Measurements from ENCODE around the gene BRF1.
"Not testable (repeated sequence)": the region's sequence is repeated elsewhere in the genome, so short reads cannot be mapped to it uniquely, and the experiment has no call there.

Gene BRF1

DNA sequence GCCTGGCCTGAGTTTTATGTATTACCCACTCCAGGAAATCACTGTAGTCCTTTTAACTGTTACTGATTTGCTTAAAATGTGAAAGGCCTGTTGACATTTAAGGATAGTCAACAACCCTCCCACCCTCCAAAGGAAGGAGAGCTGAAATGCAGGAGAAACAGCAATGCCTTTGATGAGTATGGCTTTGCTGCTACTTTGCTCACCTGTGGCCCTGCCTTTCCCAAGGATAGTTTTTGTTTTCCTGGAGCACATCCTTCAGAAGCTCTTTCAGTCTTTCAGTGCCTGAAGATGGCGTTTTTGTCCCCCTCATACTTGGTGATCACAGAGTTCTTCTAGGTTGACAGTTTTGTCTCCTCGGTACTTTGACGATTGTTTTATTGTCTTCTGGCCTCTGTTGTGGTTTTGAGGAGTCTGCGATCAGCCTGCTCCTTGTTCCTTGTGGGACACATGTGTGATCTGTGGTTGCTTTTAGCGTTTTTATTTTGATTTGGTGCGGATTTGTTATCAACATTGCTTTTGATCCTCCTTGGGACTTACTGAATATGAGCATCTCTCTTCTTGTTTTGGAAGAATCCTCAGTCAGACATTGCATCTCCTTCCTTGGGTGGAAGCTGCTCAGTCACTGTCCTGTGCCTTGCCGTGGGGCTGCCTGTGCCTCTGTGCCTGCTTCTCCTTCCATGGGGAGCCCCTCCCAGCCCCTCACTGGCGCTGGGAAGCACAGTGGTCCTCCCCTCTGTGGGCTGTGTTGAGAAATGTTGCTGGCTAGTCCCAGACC, 31.0 kb upstream of the BRF1 start:
- DNase-seq: no peak

DNA sequence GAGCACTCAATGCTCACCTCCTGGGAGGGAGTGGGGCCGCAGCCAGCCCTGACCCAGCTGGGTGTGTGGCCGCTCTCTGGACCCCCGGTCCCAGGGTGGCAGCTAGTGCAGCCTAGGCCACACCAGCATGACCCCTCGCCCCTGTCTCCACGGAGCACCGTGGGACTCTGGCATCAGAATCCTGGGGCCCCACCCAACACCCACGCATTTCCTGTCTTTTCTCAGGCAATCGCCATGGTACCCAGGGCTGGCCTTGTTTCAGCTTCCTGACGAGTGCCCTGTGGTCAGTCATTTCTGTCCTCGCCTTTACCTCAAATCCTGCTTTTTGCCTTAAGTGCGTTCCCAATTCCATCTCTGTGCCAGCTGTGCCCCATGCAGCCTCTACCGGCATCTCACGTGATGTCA, 29.7 kb upstream of the BRF1 start:
- no peak for DNase-seq

DNA sequence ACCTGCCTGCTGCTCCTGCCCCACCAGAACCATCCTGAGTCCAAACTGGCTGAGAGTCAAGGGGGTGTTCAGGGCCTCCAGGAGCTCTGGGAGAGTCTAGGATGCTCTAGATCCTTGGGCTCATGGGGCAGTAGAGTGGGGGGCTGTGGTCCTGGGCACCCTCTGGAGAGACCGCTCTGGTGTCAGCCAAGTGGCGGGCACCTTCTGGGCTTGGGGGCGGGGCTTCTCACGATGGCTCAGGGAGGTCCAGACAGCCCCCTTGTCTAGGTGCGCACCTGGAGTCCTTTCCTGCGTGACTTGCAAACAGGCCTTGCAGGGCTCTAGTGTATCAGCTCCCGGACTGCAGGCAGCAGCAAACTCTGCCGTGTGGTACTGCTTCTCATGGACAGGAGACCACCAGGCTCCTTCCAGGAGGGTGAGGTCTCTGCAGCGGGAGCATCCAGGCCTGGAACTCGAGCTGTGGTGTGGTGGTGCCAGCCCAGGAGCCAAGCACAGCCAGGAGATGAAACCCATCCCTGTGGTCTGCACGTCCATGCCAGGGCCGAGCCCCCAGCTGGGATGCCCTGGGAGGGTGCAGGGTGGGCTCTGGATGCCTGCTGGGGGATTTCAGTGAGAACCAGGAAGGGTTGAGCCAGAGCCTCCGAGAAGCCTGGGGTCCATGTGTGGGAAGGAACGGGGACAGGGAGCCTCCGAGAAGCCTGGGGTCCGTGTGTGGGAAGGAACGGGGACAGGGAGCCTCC, 28.8 kb upstream of the BRF1 start:
- DNase-seq: no peak

DNA sequence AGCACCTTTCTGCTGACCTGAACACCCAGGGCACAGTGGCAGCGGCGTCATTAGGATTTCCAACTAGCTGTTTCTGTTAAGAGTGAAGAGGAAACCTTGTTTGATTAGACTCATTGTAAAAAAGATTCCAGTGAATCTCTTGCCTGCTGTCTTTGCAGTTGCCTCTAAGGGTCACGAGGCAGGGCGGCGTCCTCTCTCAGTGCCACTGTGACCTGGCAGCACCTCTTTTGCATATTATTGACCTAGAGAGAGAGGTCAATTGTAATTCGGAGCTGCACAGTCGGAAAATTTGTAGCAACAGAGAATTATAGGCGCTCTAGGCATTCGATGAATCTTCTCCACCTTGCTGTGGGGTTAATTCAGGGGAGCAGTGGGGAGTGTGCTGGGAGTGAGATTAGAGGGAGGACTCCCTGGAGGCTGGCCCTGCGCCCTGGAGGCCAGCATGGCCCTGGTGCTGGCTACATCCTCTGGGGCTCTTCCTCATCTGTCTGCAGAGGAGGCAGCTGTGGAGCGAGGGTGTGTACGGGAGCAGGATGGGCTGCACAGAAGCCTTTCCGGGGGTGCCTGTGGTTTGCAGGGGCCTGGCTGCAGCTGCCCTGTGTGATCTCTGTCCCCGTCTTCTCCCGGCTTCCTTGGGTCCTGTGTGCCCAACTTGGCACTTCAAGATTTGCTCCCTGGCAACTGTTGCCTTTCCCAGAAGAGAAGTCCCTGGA, 28.0 kb upstream of the BRF1 start:
- DNase-seq: no peak

DNA sequence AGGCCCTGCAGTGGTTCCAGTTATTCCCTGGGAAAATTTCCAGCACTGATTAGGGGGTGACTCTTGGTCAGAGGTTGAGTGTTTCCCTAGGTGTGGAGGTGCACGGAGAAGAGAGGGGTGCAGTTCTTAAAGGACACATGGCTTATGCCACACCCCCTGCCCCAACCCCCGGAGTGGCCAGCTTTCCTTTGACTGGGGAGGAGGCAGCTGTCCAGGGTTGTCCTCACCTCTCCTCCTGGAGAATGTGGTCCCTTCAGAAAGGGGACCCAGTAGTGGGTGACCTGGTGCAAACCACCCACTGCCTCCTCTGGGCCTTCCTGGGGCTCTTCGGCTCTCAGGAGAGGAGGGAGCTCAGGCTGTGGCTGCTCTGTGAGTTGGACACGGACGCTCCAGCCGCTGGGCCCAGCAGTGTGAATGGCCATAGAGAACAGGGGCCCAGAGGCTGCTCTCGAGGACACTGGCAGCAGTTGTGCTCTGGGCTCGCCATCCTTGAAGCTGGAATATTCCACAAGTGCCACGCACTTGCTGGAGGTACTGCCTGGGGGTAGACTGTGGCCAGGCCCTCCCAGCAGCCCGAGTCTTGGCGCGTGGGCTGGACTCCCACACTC, 27.4 kb upstream of the BRF1 start:
- no peak for DNase-seq

DNA sequence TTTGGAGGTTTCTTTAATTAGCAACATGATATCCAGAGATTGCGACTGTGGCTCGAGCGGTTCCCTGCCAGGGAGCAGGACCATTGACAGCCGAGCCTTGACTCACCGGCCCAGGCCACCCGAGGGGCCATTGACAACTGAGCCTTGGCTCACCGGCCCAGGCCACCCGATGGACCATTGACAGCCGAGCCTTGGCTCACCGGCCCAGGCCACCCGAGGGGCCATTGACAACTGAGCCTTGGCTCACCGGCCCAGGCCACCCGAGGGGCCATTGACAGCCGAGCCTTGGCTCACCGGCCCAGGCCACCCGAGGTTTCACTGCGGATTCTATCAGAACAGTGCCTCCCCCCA, 26.9 kb upstream of the BRF1 start:
- not testable (repeated sequence) for DNase-seq

DNA sequence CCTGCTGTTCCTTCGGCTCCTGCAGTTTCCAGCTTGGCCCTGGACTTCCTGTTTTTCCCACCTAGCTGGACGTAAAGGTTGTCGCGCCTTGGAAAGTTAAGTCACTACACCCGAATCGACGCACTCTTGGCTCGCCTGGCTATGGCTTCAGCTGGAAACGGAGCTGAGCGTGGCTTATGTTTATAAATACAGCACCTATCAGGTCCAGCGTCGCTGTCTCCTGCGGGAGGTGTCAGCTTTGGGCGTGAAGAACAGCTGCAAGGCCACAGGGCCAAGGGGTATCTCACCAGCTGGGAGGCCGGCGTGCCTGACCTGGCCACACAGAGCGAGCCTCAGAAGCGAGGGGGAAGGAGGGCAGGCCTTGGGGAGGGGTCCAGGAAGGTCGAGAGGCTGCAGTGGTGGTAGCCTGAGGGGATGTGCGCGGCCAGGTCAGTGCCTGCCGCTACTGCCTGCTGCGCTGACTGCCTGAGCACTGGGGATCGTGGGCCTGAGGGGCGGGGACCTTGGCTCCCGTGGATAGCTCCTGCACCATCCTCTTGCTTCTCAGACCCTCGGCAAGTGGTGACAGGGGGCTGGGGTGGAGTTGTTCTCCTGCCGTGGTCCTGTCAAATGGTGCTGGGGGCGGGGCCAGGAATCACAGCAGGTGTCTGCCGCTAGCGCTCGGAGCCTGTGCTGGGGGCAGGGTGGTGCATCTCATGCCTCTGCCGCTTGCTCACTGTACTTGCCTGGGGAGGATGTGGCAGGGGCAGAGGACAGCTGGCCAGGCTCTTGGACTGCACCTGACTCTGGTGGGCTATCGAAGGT, 26.3 kb upstream of the BRF1 start:
- no peak for DNase-seq

DNA sequence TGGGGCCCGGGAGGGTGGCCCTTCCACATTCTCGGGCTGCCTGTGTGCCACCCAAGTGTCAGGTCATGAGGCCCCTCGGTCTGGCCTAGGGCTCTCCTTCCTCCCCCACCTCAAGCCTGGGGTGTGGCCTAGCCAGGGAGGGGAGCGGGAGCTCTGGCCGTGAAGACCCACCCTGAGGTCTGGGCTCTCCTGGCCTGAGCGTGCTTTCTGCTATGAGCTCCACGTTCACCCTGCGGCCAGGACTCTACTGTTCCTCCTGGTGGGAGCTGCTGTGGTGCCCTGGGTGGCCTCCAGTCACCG, 25.7 kb upstream of the BRF1 start:
- no peak for DNase-seq

DNA sequence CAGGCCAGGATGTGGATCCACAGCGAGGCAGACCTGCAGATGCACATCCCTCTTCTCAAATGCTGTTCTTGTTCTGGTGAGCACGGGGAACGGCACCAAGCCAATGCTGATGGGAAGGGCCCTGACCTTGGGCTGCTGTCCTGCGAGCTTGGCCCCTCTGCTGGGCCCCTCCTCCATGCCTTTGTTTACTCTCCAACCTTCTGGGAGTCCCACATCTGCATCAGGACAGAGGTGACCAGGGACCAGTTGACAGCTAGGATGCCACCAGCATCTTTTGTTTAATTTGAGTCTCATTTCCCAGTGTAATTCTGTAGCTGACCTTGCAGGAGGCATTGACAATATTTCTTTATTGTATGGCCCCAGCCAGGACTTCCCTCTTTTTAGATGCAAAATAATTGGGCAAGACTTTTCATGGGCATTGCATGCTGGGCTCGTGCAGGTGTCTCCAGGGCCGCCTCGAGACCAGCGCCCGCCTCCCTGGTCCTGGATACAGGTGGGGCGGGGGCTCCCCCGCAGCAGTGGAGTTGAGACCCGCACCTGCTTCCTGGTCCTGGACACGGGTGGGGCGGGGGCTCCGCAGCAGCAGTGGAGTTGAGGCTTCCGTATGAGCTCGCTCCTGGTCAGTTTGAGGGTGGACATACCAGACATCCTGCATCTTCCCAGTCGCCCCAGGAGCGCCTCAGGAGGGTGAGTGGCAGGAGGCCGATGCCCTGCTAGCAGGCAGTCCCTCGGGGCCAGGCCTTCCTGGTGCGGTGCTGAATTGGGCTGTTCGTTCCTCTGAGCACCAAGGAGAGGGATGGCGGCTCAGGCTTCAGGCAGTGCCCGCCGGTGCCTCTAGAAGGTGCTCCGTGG, 25.1 kb upstream of the BRF1 start:
- no peak for DNase-seq

- DNase-seq: no peak
Measured at GRCh38 chr14:105325303-105325702, 24.5 kb upstream of the BRF1 start.

DNA sequence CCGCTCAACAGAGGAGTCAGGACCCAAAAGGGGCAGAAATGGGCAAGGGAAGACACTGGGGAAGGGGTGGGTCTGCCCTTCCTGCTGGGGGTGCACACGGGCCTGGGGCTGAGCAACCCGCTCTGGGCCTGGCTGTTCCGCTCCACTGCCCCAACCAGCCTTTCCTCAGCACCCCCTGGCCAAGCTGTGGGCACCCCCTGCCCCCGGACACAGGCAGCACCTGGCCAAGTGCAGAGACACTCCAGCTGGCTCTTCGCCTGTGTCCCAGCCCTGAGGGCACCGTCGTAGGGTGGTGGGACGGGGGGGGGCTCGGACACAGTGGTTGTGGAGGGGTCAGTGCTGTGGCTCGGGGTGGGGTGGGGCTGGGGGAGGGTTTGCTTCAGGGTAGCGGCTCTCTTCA, 24.1 kb upstream of the BRF1 start:
- no peak for DNase-seq

DNA sequence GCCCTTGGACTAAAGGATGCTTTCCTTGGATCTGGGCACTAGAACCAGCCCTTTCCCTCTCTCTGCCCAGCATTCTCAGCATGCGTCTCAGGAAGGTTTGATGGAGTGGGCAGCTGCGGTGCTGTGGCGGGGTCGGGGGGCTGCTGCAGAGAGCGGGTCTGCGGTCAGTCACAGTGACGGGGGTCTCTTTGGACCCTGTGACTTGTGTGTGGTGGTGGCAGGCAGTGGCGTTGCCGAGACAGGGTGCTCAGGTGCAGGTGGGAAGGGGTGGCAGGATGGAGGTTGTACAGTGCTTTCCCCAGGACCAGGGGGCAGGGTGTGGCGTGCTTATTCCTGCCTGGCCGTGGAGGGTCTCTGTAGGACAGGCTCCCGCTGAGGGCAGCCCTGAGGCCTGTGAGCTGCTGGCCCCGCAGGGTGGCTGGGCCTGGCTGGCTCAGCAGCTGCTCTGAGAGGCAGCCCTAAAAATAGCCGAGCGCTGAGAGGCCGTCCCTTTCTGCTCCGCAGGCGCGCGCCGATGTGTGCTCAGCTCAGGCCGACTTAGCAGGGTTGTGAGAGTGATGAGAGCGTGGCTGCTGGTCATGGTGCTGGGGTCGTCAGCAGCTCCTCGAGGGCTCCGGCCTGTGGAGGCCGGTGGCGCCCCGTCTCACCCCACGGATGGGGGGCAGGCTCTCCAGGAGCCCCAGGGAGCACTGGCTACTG, 23.4 kb upstream of the BRF1 start:
- no peak for DNase-seq

- DNase-seq: no peak
Measured at GRCh38 chr14:105323663-105324062, 22.9 kb upstream of the BRF1 start.

GRCh38 chr14:105322791-105323556, 22.2 kb upstream of the BRF1 start:
- DNase-seq: no peak

DNA sequence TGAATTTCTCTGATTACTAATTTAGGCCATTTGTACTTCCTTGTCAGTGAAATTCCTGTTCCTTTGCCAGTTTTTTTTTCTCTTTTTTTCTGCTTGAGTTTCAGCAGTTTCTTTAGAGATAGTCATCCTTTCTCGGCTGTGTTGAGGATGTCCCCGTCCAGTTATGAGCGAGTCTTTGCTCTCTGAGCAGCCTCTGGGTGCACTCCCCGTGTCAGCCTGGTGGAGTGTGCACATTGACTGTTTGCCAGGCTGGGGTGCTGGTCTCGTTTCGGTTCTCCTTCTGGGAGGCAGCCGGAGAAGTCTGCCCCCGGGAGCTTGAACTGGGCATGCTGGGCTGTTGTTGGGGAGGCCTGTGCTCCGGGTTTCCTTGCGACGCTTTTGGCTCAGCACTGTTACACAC, 16.7 kb upstream of the BRF1 start:
- DNase-seq: no peak

GRCh38 chr14:105316968-105317510, 16.2 kb upstream of the BRF1 start:
- DNase-seq: no peak

- no peak for DNase-seq
Measured at GRCh38 chr14:105316577-105316941, 15.8 kb upstream of the BRF1 start.

- no peak for DNase-seq
Measured at GRCh38 chr14:105315941-105316576, 15.3 kb upstream of the BRF1 start.

- no peak for DNase-seq
Measured at GRCh38 chr14:105315211-105315721, 14.5 kb upstream of the BRF1 start.

All from NCI-H1092 (cell line).